GM04504 (cell line): ENCODE measurements around the gene GSK3B.

ENCODE experiments used
- DNase-seq: peaks from one replicate; pipeline ENCODE4 v3.0.0-alpha.2; 2012; ENCODE audit warnings: low read depth

Gene GSK3B

DNA sequence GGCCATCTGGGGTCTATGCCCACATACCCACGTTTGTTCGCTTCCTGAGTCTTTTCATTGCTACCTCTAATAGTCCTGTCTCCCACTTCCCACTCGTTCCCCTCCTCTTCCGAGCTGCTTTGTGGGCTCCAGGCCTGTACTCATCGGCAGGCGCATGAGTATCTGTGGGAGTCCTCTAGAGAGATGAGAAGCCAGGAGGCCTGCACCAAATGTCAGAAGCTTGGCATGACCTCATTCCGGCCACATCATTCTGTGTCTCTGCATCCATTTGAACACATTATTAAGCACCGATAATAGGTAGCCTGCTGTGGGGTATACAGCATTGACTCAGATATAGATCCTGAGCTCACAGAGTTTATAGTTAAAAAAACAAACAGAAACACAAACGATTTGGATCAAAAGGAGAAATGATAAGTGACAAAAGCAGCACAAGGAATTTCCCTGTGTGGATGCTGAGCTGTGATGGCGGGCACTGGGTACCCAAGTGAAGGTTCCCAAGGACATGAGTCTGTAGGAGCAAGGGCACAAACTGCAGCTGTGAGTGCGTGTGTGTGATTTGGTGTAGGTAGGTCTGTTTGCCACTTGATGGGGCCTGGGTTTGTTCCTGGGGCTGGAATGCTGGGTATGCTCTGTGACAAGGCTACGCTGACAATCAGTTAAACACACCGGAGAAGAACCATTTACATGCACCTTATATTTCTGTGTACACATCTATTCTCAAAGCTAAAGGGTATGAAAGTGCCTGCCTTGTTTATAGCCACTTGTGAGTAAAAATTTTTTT is 276.5 kb downstream of the GSK3B start:
- no peak for DNase-seq

DNA sequence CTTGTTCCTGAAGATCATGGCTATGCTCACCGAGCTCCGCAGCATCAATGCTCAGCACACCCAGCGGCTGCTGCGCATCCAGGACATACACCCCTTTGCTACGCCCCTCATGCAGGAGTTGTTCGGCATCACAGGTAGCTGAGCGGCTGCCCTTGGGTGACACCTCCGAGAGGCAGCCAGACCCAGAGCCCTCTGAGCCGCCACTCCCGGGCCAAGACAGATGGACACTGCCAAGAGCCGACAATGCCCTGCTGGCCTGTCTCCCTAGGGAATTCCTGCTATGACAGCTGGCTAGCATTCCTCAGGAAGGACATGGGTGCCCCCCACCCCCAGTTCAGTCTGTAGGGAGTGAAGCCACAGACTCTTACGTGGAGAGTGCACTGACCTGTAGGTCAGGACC is 277.2 kb downstream of the GSK3B start:
- no peak for DNase-seq

DNA sequence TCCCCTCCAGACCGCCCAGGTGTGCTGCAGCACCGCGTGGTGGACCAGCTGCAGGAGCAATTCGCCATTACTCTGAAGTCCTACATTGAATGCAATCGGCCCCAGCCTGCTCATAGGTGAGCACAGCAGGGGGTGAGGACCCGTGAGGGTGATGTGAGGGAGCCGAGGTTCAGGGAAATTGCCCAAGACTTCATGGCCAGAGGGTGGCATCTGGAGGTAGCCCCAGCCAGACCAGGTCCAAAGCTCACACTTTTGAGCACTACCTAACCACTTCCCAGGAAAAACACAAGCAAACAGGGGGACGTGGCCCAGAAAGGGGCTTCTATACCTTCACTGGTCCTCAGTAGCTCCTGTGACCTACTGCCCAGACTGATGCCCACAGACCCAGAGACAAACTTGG is 278.5 kb downstream of the GSK3B start:
- DNase-seq, result no peak

DNA sequence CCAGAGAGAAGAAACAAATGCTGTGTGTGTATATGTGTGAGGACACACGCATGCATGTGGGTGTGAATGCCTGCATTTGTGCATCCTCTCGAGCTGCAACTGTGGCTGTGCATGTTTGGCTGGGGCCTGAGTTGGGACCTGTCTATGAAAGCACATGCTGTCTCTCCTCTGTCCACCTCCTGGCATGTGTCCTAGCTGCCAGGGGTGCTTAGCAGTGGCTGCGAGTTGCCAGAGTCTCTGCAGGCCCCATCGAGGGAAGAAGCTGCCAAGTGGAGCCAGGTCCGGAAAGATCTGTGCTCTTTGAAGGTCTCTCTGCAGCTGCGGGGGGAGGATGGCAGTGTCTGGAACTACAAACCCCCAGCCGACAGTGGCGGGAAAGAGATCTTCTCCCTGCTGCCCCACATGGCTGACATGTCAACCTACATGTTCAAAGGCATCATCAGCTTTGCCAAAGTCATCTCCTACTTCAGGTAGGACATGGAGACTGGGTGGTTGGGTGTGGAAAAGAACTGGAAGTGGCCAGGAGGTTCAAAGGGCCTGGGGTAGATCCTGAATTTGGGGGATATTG is 281.7 kb downstream of the GSK3B start:
- no peak for DNase-seq

DNA sequence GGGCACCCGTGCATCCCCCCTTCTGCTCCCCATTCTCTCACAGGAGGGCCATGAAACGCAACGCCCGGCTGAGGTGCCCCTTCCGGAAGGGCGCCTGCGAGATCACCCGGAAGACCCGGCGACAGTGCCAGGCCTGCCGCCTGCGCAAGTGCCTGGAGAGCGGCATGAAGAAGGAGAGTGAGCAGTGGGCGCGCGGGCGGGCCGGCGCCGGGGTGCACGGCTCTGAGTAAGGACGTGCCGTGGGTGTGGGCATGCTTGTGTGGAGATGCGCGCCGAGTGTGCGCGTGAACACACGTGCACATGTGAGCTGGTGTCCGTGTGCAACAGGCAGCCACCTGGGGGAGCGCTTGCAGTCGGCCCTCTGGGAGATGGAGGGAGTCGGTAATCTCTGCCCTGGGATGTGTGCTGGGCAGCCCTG is 284.2 kb downstream of the GSK3B start:
- DNase-seq, result no peak

DNA sequence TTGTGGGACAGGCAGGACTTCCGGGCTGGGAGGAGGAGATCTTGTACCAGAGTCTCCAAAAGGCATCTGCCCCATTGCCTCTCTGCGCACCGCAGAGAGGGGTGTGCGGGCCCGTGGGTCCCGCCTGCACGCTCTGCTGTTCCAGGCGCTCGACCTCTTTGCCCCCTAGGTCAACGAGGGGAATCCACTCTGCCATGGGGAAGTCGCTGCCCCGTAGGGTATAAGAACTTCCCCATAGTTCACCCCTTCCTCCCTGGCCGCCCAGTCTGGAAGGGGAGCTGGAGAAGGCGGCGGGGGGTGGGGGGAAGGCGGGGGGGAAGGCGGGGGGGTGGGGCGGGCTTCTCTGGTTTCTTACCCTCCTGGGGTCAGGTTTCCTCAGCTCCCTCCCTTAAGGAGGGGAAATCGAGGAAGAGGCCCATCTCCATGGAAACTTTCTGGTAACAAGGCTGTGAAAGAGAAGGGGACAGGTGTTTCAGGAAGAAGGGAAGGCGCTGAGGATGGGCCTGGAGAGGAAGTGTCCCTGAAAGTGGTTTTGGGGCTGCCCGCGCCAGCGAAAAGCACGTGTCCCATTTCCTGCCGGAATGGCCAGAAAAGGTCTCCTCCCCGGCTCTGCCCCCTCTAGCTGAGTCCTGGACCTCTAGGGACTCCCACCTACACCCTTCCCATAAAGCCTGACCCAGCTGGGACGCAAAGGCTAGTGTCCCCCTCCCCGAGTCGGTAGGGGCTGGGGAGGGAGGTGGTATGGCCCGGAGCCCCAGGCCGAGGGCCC is 284.8 kb downstream of the GSK3B start:
- no peak for DNase-seq

DNA sequence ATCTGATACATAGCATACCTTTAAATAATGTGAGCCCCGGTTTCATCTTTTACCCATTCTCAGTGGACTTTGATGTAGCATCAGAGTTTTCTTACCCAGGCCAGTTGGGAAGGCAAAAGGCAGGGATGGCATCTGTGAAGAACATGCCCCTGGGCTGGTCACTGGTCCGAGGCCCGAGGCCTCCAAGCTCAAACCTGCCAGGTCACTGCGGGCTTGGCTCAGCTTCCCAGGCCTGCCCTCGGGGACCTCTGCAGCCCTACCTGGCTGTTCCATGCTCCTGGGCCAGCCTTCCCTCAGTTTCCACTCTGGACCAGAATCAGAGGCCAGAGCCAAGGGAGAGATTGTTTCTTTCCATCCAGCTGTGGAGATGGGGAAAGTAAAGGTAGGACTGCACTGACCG is 285.4 kb downstream of the GSK3B start:
- DNase-seq, result no peak

DNA sequence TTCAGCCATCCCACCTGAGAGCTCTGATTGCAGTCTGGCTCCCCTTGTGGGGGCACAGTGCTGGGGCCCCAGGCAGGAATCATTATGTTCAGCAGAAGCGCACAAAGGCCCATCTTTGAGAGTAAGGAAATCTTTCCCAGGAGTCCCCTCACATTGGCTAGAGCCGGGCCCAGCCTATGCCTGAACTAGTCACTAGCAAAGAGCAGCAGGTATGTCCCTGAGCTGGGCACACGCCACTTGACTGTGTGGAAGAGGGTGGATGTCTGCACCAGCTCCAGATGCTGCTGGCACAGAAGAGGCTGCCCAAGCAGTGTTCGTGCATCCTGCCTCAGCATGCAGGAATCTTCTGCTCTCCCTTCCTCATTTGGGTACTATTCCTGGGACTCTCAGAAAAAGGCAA is 286.0 kb downstream of the GSK3B start:
- no peak for DNase-seq

DNA sequence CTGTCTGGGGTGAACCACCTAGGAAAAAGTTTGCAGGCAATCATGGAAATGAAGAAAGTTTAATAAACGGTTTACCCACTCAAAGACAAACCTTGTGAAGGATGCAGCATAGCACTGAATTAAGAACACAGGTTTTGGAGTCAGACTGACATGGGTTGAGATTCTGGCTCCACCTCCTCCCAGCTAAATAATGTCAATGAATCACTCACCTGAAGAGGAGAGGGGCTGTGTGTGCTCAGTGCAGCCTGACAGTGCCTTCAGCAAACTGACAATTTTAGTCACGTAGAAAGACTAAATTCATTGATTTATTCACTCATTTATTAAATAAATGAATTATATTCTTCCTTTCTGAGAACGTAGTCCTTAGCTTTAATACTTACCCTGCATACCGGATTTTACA is 293.4 kb downstream of the GSK3B start:
- no peak for DNase-seq

DNA sequence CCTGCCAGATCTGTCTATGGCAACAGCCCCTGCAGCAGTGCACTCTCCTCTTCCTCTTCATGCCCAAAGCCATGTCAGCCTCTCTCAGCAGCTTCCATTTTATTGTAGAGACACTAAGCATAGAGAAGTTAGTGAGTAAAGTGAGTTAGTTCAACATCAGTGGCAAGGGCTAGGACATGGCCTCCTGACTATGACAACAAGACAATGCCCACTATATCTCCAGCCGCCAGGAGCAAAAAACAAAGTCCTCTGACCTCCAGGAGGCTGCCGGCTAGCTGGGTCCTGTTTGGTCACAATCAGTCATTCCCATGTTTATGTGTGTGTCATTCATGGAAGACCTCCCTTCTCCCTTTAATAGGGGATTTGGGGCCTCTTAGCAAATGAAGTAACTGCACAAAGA is 297.5 kb downstream of the GSK3B start:
- no peak for DNase-seq

DNA sequence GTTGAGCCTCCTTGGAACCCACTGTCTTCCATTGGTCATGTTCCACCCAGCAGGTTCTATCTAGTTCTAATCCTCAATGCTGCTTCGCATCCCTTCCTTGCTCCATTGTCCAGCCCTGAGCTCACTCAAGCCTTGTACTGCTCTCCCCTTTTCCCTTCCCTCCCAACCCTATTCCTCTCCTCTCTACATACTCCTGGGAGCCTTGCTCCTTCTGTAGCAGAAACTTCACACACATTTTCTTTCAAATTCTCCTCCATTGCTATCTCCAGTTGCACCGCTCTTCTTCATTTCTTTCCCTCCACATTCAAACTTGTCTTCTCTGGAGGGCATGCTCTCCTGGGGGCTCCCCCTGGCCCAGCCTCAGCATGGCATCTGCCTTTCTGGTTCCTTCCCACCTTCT is 297.9 kb downstream of the GSK3B start:
- no peak for DNase-seq

DNA sequence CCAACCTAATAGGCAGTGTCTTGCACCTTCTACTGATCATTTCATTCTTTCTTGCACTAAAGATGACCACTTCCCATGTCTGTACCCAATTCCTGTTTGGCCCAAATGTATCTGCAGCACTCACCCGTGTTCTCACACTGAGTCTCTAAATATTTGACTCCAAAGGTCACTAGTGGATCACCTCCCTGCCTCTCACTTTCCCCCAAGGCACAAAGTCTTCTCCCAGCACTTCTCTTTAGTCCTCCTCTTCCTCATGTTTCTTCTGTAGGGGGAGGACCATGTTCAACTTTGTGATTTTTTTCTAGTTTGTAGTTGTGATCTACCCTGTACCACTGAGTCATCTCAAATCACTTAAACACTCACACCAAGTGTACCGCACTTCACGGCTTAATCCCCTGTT is 298.4 kb downstream of the GSK3B start:
- no peak for DNase-seq

DNA sequence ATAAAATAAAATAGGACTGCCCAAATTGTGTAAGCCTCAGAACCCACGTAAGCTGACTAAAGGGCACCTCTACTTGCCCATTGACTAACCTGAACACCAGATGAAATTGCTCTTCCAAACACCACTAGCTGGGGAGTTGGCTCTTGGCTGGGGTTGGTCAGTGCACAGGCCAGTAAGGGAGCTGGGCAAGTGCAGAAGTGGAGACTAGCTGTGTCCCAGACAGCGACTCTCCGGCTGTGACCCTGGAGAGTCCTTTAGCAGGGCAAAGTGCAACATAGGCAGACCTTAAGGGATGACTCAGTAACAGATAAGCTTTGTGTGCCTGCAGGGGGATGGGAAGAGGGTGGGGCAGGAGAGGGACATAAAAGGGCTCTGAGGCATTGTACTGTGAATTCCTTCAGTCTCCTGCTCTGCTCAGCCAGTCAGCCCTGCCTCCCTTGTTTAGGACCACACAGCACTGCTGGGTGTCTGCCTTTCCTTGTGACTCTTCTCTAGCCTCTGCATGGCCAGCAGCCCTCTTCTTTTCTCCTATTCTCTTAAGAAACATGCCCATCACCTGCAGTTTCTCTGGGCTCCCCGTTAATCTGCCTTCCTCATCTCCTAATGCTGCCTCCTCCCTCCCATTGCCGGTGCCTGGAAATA is 299.2 kb downstream of the GSK3B start:
- no peak for DNase-seq

DNA sequence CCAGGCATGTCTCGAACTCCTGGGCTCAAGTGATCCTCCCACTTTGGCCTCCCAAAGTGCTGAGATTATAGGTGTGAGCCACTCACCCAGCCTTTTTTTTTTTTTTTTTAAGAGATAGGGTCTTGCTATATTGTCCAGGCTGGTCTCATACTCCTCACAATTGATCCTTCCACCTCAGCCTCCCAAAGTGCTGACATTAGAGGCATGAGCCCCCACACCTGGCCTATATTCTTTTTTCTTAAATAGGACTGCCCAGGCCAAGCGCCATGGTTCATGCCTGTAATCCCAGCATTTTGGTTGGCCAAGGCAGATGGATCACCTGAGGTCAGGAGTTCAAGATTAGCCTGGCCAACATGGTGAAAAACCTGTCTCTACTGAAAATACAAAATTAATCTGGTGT is 299.8 kb downstream of the GSK3B start:
- DNase-seq, result no peak

DNA sequence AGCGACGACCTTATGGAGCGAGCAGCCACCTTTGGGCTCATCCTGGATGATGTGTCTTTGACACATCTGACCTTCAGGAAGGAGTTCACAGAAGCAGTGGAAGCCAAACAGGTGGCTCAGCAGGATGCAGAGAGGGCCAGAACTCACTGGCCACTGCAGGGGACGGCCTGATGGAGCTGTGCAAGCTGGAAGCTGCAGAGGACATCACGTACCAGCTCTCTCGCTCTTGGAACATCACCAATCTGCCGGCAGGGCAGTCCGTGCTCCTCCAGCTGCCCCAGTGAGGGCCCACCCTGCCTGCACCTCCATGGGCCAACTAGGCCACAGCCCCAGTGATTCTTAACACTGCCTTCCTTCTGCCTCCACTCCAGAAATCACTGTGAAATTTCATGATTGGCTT is 302.0 kb downstream of the GSK3B start:
- no peak for DNase-seq

DNA sequence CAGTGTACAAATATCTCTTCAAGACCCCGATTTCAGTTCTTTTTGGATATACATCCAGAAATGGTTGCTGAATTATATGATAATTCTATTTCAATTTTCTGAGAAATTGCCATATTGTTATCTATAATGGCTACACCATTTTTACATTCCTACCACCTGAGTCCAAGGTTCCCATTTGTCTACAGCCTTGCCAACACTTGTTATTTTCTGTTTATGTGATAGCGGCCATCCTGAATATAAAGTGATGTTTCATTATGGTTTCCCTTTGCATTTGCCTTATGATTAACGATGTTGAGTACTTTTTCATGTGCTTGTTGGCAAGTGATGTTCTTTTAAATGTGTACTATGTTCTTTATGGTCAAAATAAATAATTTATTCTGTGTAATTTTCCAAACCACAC is 303.9 kb downstream of the GSK3B start:
- DNase-seq, result no peak

DNA sequence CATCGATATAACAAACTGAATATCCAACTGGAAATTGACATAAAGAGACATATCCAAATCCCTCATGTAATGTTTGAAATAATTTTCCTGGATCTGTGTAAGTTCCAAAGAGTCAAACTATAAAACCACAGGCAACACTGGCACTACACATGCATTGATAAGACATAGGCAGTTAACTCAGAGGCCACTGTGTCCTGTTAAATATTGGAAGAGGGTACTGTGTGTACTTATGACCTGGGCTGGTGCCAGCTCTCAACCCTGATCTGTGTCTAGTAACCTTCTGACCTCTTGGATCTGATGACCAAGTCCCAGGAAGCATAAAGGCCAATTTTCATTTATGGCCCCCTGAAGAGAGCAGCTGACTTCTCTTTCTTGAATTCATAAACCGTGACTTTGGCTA is 307.8 kb downstream of the GSK3B start:
- no peak for DNase-seq

DNA sequence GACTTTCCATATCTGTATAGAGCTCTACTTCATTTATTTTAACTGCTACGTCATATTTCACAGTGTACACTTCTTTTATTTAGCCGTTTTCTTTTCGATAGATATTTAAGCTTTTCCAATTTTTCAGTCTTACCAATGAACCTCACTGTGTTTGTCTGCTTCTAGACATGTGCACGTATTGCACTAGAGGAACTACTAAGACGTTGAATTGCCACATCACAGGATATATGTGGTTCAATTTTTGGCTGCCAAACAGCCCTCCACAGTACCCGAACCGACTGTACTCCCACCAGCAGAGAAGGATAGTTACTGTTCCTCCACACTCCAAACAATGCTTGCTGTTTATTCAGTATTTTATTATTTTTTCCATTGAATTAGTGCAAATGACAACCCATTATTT is 310.4 kb downstream of the GSK3B start:
- no peak for DNase-seq

DNA sequence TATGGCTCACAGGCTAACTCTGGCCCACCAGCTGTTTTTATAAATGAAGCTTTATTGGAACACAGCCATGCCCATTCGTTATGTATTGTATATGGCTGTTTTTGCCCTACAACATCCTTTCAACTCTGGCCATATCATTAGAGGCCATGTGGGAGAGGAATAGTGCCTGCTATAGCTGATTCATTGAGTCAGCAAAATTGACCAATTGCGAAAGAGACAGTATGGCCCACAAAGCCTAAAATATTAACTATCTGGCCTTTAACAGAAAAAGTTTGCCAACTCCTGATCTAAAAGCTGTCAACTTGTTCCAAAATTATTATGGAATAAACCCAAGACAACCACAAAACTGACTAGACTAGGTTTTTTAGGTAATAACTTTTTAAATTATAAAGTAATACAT is 311.0 kb downstream of the GSK3B start:
- no peak for DNase-seq

DNA sequence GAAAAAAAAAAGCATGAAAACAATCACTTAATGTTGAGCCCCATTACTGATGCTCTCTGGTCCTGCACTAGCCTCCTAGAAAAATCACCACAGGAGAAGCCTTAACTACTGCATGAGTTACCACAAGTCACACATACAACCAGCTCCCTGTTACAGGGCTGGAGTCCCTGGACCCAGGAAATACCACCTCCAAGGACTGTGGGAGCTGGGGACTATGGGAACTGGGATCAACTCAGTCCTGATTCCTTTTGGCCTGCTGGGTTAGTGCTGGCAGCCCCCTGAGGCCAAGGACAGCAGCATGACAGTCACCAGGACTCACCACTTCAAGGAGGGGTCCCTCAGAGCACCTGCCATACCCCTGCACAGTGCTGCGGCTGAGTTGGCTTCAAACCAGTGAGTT is 311.8 kb downstream of the GSK3B start:
- no peak for DNase-seq

DNA sequence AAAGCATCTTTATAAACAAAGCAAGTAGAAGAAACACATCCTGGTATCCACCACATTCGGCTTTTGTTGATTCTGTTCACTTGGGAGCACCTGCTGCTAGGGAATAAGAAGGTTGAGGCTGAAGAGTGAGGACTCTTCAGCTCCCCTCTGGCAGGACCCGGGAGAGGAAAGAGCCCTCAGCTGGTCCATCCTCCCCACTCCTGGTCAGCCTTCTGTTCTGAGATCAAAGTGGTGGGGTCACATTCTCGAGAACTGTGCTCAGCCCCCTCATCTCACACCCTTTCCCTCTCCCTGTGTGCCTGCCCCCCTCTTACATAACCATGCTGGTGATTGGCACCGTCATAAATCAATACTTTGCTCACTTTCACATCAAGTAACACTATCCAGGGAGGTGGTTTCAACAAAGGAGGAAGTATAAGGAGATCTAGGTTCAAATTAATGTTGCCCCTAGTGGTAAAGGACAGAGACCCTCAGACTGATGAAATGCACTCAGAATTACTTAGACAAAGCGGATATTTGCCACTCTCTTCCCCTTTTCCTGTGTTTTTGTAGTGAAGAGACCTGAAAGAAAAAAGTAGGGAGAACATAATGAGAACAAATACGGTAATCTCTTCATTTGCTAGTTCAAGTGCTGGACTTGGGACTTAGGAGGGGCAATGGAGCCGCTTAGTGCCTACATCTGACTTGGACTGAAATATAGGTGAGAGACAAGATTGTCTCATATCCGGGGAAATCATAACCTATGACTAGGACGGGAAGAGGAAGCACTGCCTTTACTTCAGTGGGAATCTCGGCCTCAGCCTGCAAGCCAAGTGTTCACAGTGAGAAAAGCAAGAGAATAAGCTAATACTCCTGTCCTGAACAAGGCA is 312.7 kb downstream of the GSK3B start, which contains the start of gene NR1I2:
Gene NR1I2, plus strand, starts transcription at position 772 of the 869 bp plus-strand sequence.
- DNase-seq, result no peak
